Cardiac muscle cell (in vitro differentiated cells and primary cell): ENCODE data around the gene PAX5. TPM values are rescaled to one million over a fixed set of nuclear protein-coding genes. Genes with fewer than 3 reads are reported as not detected.
A peak's percentile ranks its signal among the peaks of the same experiment; 100 is the strongest.

Experiments
- DNase-seq, 2 donors: peaks; one replicate each; pipeline versions ENCODE4 v3.0.0 to v3.0.0-alpha.2; 2010 to 2017; ENCODE audit warnings: low read depth in 1 of 2, low spot score in 1 of 2
- H3K27ac ChIP-seq: fragments of 200-600 bp; sonication (generic); 2 replicates; pipeline ENCODE4 v1.5.1; 2016
- H3K27me3 ChIP-seq: fragments of 200-600 bp; sonication (generic); 2 replicates; pipeline ENCODE4 v1.6.0; 2016; ENCODE audit warnings: control low read depth
- H3K36me3 ChIP-seq: fragments of 200-600 bp; sonication (generic); 2 replicates; pipeline ENCODE4 v1.5.1; 2016; ENCODE audit warnings: control low read depth
- H3K4me1 ChIP-seq: fragments of 200-600 bp; sonication (generic); 2 replicates; pipeline ENCODE4 v1.8.1; 2017; ENCODE audit warnings: low read depth, mild to moderate bottlenecking, mixed run types
- H3K4me3 ChIP-seq: fragments of 200-600 bp; sonication (generic); 2 replicates; pipeline ENCODE4 v1.5.1; 2016; ENCODE audit warnings: mild to moderate bottlenecking
- H3K9me3 ChIP-seq: fragments of 200-600 bp; sonication (generic); 2 replicates; pipeline ENCODE4 v1.5.1; 2017; ENCODE audit warnings: low read depth, mild to moderate bottlenecking, control low read depth
- polyA plus RNA-seq: library from polyadenylated mRNA; unstranded; fragments of >200 nt; fragmentation: Nextera tagmentation; extraction: Ambion mirVana; gene quantifications from 2 replicates; pipeline ENCODE4 v1.2.1, GENCODE V29; 2016
- total RNA-seq: library from RNA; depleted of rRNA; stranded (reverse); fragments of >200 nt; gene quantifications from 2 replicates; pipeline ENCODE4 v1.2.3, GENCODE V29; 2016
- TF ChIP-seq, protein P1 (sequence below): IDR thresholded peaks from 2 replicates; pipeline ENCODE4 v1.5.1; 2012; ENCODE audit warnings: low read depth, mild to moderate bottlenecking, low read length

Gene PAX5
- total and polyA plus RNA-seq, 2 experiments from 2014 or later: not detected

DNA sequence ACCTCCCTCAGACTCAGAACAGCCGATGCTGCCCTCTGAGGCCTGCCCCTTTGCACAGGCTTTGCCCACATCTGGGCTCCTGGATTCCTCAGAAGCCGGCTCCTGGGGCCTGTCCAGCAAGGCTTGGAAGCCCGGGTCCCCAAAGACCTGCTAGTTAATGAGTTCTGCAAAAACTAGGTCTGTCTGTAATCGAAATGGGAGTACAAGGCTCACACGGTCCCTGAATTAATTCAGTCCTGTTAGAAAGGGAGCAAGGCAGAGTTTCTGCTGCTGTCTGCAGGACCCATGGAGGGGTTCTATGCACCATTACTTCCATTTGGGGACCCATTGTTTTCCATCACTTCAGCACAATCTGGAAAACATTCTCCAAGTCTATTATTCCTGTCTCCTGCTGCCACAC lies 239.6 kb downstream of the PAX5 start:
- H3K4me1 ChIP-seq: no peaks in the 10 kb centered on the region
- TF ChIP-seq, protein P1, sequence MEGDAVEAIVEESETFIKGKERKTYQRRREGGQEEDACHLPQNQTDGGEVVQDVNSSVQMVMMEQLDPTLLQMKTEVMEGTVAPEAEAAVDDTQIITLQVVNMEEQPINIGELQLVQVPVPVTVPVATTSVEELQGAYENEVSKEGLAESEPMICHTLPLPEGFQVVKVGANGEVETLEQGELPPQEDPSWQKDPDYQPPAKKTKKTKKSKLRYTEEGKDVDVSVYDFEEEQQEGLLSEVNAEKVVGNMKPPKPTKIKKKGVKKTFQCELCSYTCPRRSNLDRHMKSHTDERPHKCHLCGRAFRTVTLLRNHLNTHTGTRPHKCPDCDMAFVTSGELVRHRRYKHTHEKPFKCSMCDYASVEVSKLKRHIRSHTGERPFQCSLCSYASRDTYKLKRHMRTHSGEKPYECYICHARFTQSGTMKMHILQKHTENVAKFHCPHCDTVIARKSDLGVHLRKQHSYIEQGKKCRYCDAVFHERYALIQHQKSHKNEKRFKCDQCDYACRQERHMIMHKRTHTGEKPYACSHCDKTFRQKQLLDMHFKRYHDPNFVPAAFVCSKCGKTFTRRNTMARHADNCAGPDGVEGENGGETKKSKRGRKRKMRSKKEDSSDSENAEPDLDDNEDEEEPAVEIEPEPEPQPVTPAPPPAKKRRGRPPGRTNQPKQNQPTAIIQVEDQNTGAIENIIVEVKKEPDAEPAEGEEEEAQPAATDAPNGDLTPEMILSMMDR: no peak
- H3K4me3 ChIP-seq: no peak overlapping the region
- no peaks in the 10 kb centered on the region for H3K27me3 ChIP-seq
- no peaks in the 10 kb centered on the region for H3K36me3 ChIP-seq
- H3K9me3 ChIP-seq: no peaks in the 10 kb centered on the region
- DNase-seq: no peak
- no peak overlapping the region for H3K27ac ChIP-seq

GRCh38 chr9:36793277-36793676 lies 240.8 kb downstream of the PAX5 start:
- H3K4me3 ChIP-seq: no peak overlapping the region
- no peaks in the 10 kb centered on the region for H3K4me1 ChIP-seq
- no peaks in the 10 kb centered on the region for H3K9me3 ChIP-seq
- no peak for DNase-seq
- no peak overlapping the region for H3K27ac ChIP-seq
- TF ChIP-seq, protein P1: peak; percentile 24
- no peaks in the 10 kb centered on the region for H3K27me3 ChIP-seq
- no peaks in the 10 kb centered on the region for H3K36me3 ChIP-seq

DNA sequence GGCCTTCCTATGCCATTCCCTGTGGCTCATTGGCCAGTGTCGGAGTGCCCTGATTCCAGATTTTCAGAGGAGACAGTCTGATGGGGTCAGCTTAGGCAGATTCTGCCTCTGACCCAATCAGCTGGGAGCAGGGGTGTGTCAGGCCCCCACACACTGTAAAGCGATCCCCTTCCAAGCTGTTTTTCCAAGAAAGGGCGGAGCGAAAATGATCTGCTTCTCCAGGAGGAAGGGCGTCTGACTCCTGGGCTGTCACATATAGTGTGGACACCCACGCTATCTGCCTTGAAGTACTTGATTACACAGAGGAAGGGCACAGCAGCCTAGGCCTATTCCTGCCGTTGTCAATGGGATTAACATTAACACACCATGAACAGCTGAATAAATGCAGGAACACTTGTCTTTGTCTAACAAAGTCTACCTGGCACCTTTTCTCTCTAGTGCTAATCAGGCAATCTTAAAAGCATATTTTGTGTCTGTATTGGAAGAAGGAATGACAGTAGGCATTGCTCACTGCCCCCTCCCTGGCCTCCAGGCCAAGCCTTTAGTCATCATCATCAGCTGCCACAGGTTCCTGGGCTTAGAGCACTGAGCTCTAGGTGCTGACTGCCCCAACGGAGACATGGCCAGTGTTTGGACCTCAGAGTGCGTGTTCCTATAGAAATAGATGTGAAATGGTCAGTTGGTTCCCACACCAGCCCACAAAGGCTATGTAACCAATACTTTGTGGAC lies 242.7 kb downstream of the PAX5 start:
- Histone ChIP-seq H3K36me3 (no peaks in the 10 kb centered on the region), H3K9me3 (no peaks in the 10 kb centered on the region), H3K27ac (peak overlapping the region; percentile 70), H3K4me1 (no peaks in the 10 kb centered on the region), H3K4me3 (no peak overlapping the region), H3K27me3 (no peaks in the 10 kb centered on the region)
- TF ChIP-seq, protein P1: no peak
- peak in 1 of 2 donors; percentile 73 for DNase-seq

- Histone ChIP-seq H3K27me3 (no peaks in the 10 kb centered on the region), H3K27ac (no peak overlapping the region), H3K4me3 (no peak overlapping the region), H3K36me3 (no peaks in the 10 kb centered on the region), H3K9me3 (no peaks in the 10 kb centered on the region), H3K4me1 (no peaks in the 10 kb centered on the region)
- TF ChIP-seq, protein P1: no peak
- no peak for DNase-seq
Observed at GRCh38 chr9:36789886-36790285, 244.2 kb downstream of the PAX5 start.

DNA sequence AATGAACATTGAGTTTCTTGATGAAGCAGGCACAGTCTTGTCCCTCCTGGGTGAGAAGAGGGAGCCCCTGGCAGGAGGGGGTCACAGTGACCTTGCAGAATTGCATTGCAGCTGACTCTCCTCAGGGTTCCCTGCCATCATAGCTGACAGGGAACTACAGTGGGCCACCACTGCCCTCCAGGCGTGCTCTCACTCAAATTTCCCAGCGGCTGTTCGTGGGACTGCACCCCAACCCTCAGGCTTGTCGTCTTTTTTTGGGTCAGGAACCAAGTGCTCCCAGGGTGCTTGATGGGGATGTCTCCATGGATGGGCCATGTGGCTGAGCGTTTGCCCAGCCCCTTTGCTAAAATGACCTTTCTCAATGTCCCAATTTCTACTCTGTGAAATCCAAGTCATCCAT lies 245.5 kb downstream of the PAX5 start:
- H3K36me3 ChIP-seq: no peaks in the 10 kb centered on the region
- no peaks in the 10 kb centered on the region for H3K27me3 ChIP-seq
- TF ChIP-seq, protein P1: peak; percentile 37
- H3K4me3 ChIP-seq: no peak overlapping the region
- no peaks in the 10 kb centered on the region for H3K9me3 ChIP-seq
- no peaks in the 10 kb centered on the region for H3K4me1 ChIP-seq
- DNase-seq: peak in 1 of 2 donors; percentile 29
- no peak overlapping the region for H3K27ac ChIP-seq
